Activated CD8-positive, alpha-beta T cell treated with anti-CD3 and anti-CD28 coated beads for 36 hours (primary cell): ENCODE results near the gene CCDC3. TPM values are rescaled to one million over a fixed set of nuclear protein-coding genes. Genes with fewer than 3 reads are reported as not detected.

Source experiments
- ATAC-seq: fragments of 200-7000 bp; cut with Tn5 transposase; one replicate; pipeline ENCODE4 v1.10.0; 2021; ENCODE audit warnings: mild to moderate bottlenecking, moderate library complexity
- CTCF ChIA-PET: fragments of 350-600 bp; sonication (Branson Sonifier 250); formaldehyde crosslinking; loops from one replicate; lab custom pipeline; 2021; ENCODE audit warnings: antibody characterized with exemption; lab: Charles Lee
- POLR2A ChIA-PET: fragments of 350-600 bp; sonication (Branson Sonifier 250); formaldehyde crosslinking; loops from one replicate; lab custom pipeline; 2021; ENCODE audit warnings: antibody characterized with exemption; lab: Charles Lee
- DNase-seq: peaks from one replicate; pipeline ENCODE4 v3.0.0-alpha.2; 2020
- H3K27ac Mint-ChIP-seq: one replicate; pipeline ENCODE4 v1.8.0; 2021; ENCODE audit warnings: mild to moderate bottlenecking, mixed read lengths
- H3K27me3 Mint-ChIP-seq: one replicate; pipeline ENCODE4 v1.8.0; 2021; ENCODE audit warnings: mixed read lengths
- H3K36me3 Mint-ChIP-seq: one replicate; pipeline ENCODE4 v1.8.0; 2021; ENCODE audit warnings: low read depth, mixed read lengths
- H3K4me1 Mint-ChIP-seq: one replicate; pipeline ENCODE4 v1.8.0; 2021; ENCODE audit warnings: low read depth, mixed read lengths
- H3K4me3 Mint-ChIP-seq: one replicate; pipeline ENCODE4 v1.8.0; 2021; ENCODE audit warnings: mild to moderate bottlenecking, moderate library complexity, mixed read lengths
- H3K9me3 Mint-ChIP-seq: one replicate; pipeline ENCODE4 v1.8.0; 2021; ENCODE audit warnings: mixed read lengths
- intact Hi-C: fragments of 100-400 bp; cut with micrococcal nuclease; formaldehyde crosslinking; loops from one replicate; pipeline ENCODE4 v1.10.0; 2022
- total RNA-seq, 2 experiments: library from RNA; stranded (reverse); gene quantifications; one replicate each; pipeline ENCODE4 v1.2.3, GENCODE V29; 2021
- TF ChIP-seq, protein P1 (sequence below): fragments of 200-600 bp; IDR thresholded peaks from one replicate; pipeline ENCODE4 v1.8.0; 2022; ENCODE audit warnings: antibody characterized with exemption, mild to moderate bottlenecking

CCDC3 gene
- total RNA-seq, 2 experiments from 2014 or later = not detected

DNA sequence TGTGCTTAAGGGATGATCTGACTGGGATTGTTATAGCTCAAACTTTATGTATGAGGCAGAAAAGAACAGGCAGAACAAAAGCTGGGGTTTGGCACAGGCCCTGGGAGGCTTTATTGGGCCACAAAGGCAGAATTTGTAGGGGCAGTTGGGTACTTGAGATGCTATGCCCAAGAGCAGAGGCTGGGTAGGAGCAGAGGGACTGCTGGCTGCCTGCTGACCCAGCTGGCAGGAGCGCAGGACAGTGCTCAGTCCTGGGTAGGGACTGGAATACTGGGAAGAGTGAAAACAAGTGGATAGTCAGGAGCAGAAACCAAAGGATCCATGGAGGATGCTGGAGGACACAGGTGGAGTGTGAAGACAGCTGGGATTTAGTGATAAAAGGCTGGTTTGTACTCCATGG lies 75.7 kb downstream of the CCDC3 start:
- H3K4me1 Mint-ChIP-seq = no peaks in the 10 kb centered on the region
- H3K36me3 Mint-ChIP-seq = no peaks in the 10 kb centered on the region
- ChIA-PET CTCF (interaction anchor here (1.5 kb wide), 1 partner anchor 24 kb away, joined by 4 read pairs; no protein-coding TSS in a partner anchor), POLR2A (no interaction called here)
- no peak for ATAC-seq
- no peak for DNase-seq
- no peaks in the 10 kb centered on the region for H3K9me3 Mint-ChIP-seq
- H3K4me3 Mint-ChIP-seq = no peak overlapping the region
- TF ChIP-seq, protein P1, sequence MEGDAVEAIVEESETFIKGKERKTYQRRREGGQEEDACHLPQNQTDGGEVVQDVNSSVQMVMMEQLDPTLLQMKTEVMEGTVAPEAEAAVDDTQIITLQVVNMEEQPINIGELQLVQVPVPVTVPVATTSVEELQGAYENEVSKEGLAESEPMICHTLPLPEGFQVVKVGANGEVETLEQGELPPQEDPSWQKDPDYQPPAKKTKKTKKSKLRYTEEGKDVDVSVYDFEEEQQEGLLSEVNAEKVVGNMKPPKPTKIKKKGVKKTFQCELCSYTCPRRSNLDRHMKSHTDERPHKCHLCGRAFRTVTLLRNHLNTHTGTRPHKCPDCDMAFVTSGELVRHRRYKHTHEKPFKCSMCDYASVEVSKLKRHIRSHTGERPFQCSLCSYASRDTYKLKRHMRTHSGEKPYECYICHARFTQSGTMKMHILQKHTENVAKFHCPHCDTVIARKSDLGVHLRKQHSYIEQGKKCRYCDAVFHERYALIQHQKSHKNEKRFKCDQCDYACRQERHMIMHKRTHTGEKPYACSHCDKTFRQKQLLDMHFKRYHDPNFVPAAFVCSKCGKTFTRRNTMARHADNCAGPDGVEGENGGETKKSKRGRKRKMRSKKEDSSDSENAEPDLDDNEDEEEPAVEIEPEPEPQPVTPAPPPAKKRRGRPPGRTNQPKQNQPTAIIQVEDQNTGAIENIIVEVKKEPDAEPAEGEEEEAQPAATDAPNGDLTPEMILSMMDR = no peak
- intact Hi-C loops = no loop called here
- H3K27me3 Mint-ChIP-seq = no peaks in the 10 kb centered on the region
- no peak overlapping the region for H3K27ac Mint-ChIP-seq

DNA sequence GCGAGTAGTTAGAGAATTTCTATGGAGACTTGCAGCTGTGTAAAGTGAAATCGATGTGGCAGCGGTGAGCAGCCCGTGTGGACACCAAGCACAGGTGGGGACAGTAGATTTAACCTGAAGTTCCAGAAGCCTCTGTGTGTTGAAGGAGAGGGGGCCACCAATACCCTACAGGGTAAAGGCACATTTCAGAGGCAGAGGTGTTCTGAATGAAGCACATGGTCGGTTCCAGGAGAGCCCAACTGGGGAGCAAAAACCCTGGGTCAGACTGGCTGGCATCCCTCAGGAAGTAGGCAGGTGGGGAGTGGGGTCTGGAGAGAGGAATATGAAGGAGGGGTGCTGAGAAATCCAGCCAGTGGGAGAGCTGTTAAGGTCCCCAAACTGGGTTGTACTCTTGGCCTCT lies 76.6 kb downstream of the CCDC3 start:
- ATAC-seq (no peak), DNase-seq (no peak)
- TF ChIP-seq, protein P1 = no peak
- no peaks in the 10 kb centered on the region for H3K36me3 Mint-ChIP-seq
- no peaks in the 10 kb centered on the region for H3K9me3 Mint-ChIP-seq
- no peak overlapping the region for H3K27ac Mint-ChIP-seq
- ChIA-PET POLR2A (no interaction called here), CTCF (no interaction called here)
- no peak overlapping the region for H3K4me3 Mint-ChIP-seq
- no peaks in the 10 kb centered on the region for H3K4me1 Mint-ChIP-seq
- intact Hi-C loops = no loop called here
- H3K27me3 Mint-ChIP-seq = no peaks in the 10 kb centered on the region

DNA sequence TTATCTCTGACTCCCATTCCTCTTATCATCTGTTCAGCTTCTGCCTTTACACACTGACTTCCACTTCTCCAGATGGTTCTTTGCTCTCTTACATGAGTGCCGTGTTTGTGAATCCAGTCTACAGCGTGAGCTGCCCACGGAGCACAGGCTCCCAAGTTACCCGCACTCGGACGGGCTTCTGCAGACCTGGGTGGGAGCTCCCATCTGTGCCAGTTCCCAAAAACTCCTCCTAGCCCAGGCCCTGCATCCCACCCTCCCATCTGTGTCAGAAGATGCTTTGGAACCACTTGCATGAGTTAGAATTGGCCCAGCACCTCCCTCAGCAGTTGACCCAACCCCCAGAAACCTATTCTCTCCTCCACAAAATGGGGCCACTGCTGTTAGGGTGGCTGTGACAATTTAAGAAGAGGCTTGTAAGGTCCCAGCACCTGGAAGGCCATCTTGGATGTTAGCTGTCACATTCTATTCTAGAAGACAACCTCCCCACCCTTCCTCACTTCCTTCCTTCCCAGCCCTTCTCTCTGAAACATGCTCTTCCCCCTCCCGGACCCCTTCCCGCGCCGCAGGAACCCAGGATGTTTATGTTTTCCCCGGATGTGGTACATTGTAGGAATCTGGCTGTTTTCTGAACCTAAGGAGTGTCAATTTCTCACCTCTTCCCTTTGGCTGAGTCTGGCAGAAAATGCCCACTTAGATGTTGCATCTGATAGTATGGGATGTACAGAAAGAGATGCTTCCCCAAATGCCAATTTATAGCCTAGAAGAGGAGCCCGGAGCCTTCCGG lies 79.2 kb downstream of the CCDC3 start:
- POLR2A ChIA-PET = no interaction called here
- Mint-ChIP-seq H3K27ac (no peak overlapping the region), H3K4me3 (no peak overlapping the region), H3K36me3 (no peaks in the 10 kb centered on the region), H3K9me3 (no peaks in the 10 kb centered on the region), H3K4me1 (no peaks in the 10 kb centered on the region), H3K27me3 (peaks cover 6% of the 10 kb centered on the region)
- DNase-seq (no peak), ATAC-seq (no peak)
- TF ChIP-seq, protein P1 = no peak
- intact Hi-C loops = no loop called here
- CTCF ChIA-PET = no interaction called here

DNA sequence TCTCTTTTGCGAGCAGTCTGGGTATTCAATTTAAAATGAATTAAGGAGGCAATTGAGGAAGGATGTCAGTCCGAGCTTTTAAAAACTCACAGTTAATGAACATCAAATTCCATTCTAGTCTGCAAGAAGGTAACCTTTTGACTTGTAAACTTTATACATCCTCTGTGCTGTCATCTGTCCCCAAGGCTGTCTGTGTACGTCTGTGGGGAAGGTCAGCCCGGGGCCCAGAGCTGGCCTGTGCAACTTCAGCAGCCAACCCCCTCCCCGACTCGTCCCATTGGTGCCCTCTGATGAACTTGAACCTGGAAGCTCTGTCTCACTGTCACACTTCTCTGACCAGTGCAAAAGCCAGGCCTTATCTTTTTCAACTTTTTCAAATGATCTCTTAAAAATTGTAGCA lies 80.3 kb downstream of the CCDC3 start:
- intact Hi-C loops = no loop called here
- CTCF ChIA-PET = interaction anchor here (1.0 to 1.2 kb wide), 2 partner anchors 19 to 706 kb away, joined by 3 read pairs; no protein-coding TSS in a partner anchor
- Mint-ChIP-seq H3K9me3 (no peaks in the 10 kb centered on the region), H3K4me1 (no peaks in the 10 kb centered on the region), H3K36me3 (no peaks in the 10 kb centered on the region), H3K4me3 (no peak overlapping the region), H3K27ac (no peak overlapping the region), H3K27me3 (peaks cover 7% of the 10 kb centered on the region)
- no peak for DNase-seq
- ATAC-seq = no peak
- POLR2A ChIA-PET = no interaction called here
- TF ChIP-seq, protein P1 = no peak

DNA sequence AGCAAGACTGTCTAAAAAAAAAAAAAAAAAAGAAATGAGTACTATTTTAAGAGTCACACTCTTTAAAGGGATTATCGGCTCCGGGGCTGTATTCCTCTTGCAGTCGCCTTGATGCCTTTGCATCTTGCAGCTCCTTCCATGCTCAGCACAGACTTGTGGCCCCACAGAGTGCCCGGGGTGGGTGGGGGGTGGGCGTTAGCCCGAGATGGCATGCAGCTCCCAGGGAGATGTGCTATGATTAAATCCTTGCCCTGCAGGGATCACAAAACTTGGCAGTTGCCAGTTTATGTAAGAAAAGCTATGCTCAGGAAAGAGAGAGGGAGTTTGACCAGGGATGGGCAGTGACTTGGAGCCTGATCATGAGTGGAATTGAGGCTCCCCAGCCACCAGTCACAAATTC lies 81.9 kb downstream of the CCDC3 start:
- Mint-ChIP-seq H3K27ac (no peak overlapping the region), H3K36me3 (no peaks in the 10 kb centered on the region), H3K27me3 (peaks cover 11% of the 10 kb centered on the region), H3K4me3 (no peak overlapping the region), H3K4me1 (no peaks in the 10 kb centered on the region), H3K9me3 (no peaks in the 10 kb centered on the region)
- TF ChIP-seq, protein P1 = no peak
- no peak for ATAC-seq
- DNase-seq = no peak
- CTCF ChIA-PET = interaction anchor here (0.6 kb wide), 1 partner anchor 218 kb away, joined by 3 read pairs; no protein-coding TSS in a partner anchor
- intact Hi-C loops = no loop called here
- POLR2A ChIA-PET = no interaction called here
